Stimulated activated naive CD8-positive, alpha-beta T cell treated with anti-CD3 and anti-CD28 coated beads, Interleukin-15, amount 100 ng/mL, for 72 hours (primary cell): Measurements from ENCODE around the gene KIF25.

Experiments
- ATAC-seq: fragments of 150-1000 bp; cut with Tn5 transposase; 2 replicates; pipeline ENCODE4 v1.10.0; 2021; ENCODE audit warnings: mild to moderate bottlenecking, moderate library complexity
- DNase-seq, 2 donors: peaks; one replicate each; pipeline ENCODE4 v3.0.0; 2021 to 2022
- H3K27ac Mint-ChIP-seq, 2 donors: one replicate each; pipeline ENCODE4 v1.8.0; 2022; ENCODE audit warnings: mild to moderate bottlenecking in 2 of 2, mixed read lengths in 2 of 2, moderate library complexity in 2 of 2
- H3K27me3 Mint-ChIP-seq: one replicate; pipeline ENCODE4 v1.8.0; 2022; ENCODE audit warnings: mixed read lengths
- H3K4me1 Mint-ChIP-seq: one replicate; pipeline ENCODE4 v1.8.0; 2022; ENCODE audit warnings: mild to moderate bottlenecking, mixed read lengths
- H3K4me3 Mint-ChIP-seq, 2 donors: one replicate each; pipeline ENCODE4 v1.8.0; 2022; ENCODE audit warnings: mild to moderate bottlenecking in 2 of 2, mixed read lengths in 2 of 2, moderate library complexity in 1 of 2
- H3K9me3 Mint-ChIP-seq, 2 donors: one replicate each; pipeline ENCODE4 v1.8.0; 2022; ENCODE audit warnings: mixed read lengths in 2 of 2

The KIF25 gene

GRCh38 chr6:168051648-168052047 lies 54.2 kb downstream of the KIF25 start:
- Mint-ChIP-seq H3K4me3 (no peak overlapping the region), H3K9me3 (no peaks in the 10 kb centered on the region), H3K27ac (no peak overlapping the region), H3K27me3 (no peaks in the 10 kb centered on the region), H3K4me1 (no peaks in the 10 kb centered on the region)
- no peak for ATAC-seq
- no peak for DNase-seq

- H3K4me1 Mint-ChIP-seq, result no peaks in the 10 kb centered on the region
- ATAC-seq (no peak), DNase-seq (no peak)
- no peaks in the 10 kb centered on the region for H3K9me3 Mint-ChIP-seq
- H3K27me3 Mint-ChIP-seq, result no peaks in the 10 kb centered on the region
- peak overlapping the region in 1 of 2 donors; percentile 42 for H3K27ac Mint-ChIP-seq
- no peak overlapping the region for H3K4me3 Mint-ChIP-seq
These were observed 54.9 kb downstream of the KIF25 start for GRCh38 chr6:168052291-168052891.

- no peaks in the 10 kb centered on the region for H3K27me3 Mint-ChIP-seq
- H3K27ac Mint-ChIP-seq, result no peak overlapping the region
- ATAC-seq (no peak), DNase-seq (no peak)
- H3K4me3 Mint-ChIP-seq, result no peak overlapping the region
- no peaks in the 10 kb centered on the region for H3K9me3 Mint-ChIP-seq
- H3K4me1 Mint-ChIP-seq, result no peaks in the 10 kb centered on the region
These were observed 55.9 kb downstream of the KIF25 start for GRCh38 chr6:168053086-168053956.

- H3K27me3 Mint-ChIP-seq, result no peaks in the 10 kb centered on the region
These were observed 56.5 kb downstream of the KIF25 start for GRCh38 chr6:168053957-168054471.

GRCh38 chr6:168054765-168055560 lies 57.5 kb downstream of the KIF25 start:
- no peaks in the 10 kb centered on the region for H3K27me3 Mint-ChIP-seq

More at GRCh38 chr6:168053957-168054471, 56.5 kb downstream of the KIF25 start:
- Mint-ChIP-seq H3K4me3 (no peak overlapping the region), H3K4me1 (no peaks in the 10 kb centered on the region), H3K9me3 (no peaks in the 10 kb centered on the region), H3K27ac (no peak overlapping the region)
- DNase-seq, result no peak
- ATAC-seq, result no peak

GRCh38 chr6:168055696-168056489 lies 58.4 kb downstream of the KIF25 start:
- Mint-ChIP-seq H3K4me1 (no peaks in the 10 kb centered on the region), H3K4me3 (no peak overlapping the region), H3K27me3 (no peaks in the 10 kb centered on the region), H3K27ac (no peak overlapping the region), H3K9me3 (no peaks in the 10 kb centered on the region)
- ATAC-seq (no peak), DNase-seq (no peak)

More at GRCh38 chr6:168054765-168055560, 57.5 kb downstream of the KIF25 start:
- Mint-ChIP-seq H3K4me1 (no peaks in the 10 kb centered on the region), H3K9me3 (no peaks in the 10 kb centered on the region), H3K4me3 (no peak overlapping the region), H3K27ac (no peak overlapping the region)
- ATAC-seq, result no peak
- DNase-seq, result no peak

GRCh38 chr6:168056892-168057527 lies 59.5 kb downstream of the KIF25 start:
- DNase-seq (no peak), ATAC-seq (peak; percentile 15)
- no peaks in the 10 kb centered on the region for H3K4me1 Mint-ChIP-seq
- H3K27ac Mint-ChIP-seq, result no peak overlapping the region
- no peak overlapping the region for H3K4me3 Mint-ChIP-seq
- H3K9me3 Mint-ChIP-seq, result no peaks in the 10 kb centered on the region
- H3K27me3 Mint-ChIP-seq, result no peaks in the 10 kb centered on the region

- Mint-ChIP-seq H3K4me1 (no peaks in the 10 kb centered on the region), H3K27ac (peak overlapping the region in 1 of 2 donors; percentile 19), H3K9me3 (no peaks in the 10 kb centered on the region), H3K4me3 (no peak overlapping the region), H3K27me3 (no peaks in the 10 kb centered on the region)
- DNase-seq (no peak), ATAC-seq (no peak)
These were observed 60.4 kb downstream of the KIF25 start for GRCh38 chr6:168057836-168058235.

GRCh38 chr6:168058691-168059551 lies 61.5 kb downstream of the KIF25 start:
- ATAC-seq (peak; percentile 8), DNase-seq (no peak)
- H3K27ac Mint-ChIP-seq, result peak overlapping the region in 1 of 2 donors; percentile 60
- H3K4me3 Mint-ChIP-seq, result no peak overlapping the region
- H3K4me1 Mint-ChIP-seq, result no peaks in the 10 kb centered on the region
- H3K9me3 Mint-ChIP-seq, result no peaks in the 10 kb centered on the region
- no peaks in the 10 kb centered on the region for H3K27me3 Mint-ChIP-seq

- H3K4me1 Mint-ChIP-seq, result no peaks in the 10 kb centered on the region
- ATAC-seq (no peak), DNase-seq (no peak)
- no peaks in the 10 kb centered on the region for H3K27me3 Mint-ChIP-seq
- no peak overlapping the region for H3K27ac Mint-ChIP-seq
- no peaks in the 10 kb centered on the region for H3K9me3 Mint-ChIP-seq
- no peak overlapping the region for H3K4me3 Mint-ChIP-seq
These were observed 63.1 kb downstream of the KIF25 start for GRCh38 chr6:168060521-168060931.

GRCh38 chr6:168061269-168062210 lies 64.1 kb downstream of the KIF25 start:
- no peak for ATAC-seq
- Mint-ChIP-seq H3K4me1 (no peaks in the 10 kb centered on the region), H3K27ac (no peak overlapping the region), H3K4me3 (no peak overlapping the region), H3K27me3 (no peaks in the 10 kb centered on the region), H3K9me3 (no peaks in the 10 kb centered on the region)
- DNase-seq, result no peak

- Mint-ChIP-seq H3K27ac (no peak overlapping the region), H3K4me3 (no peak overlapping the region), H3K9me3 (no peaks in the 10 kb centered on the region), H3K27me3 (no peaks in the 10 kb centered on the region), H3K4me1 (no peaks in the 10 kb centered on the region)
- DNase-seq, result no peak
- no peak for ATAC-seq
These were observed 65.1 kb downstream of the KIF25 start for GRCh38 chr6:168062346-168063289.
